Erythroblast (primary cell): Measurements from ENCODE around the gene MPV17L2.

Experiments
- DNase-seq, 2 experiments: peaks; one replicate each; lab custom pipeline; 2025; lab: John Stamatoyannopoulos, UW
- GATA1 ChIP-seq: IDR thresholded peaks from 2 replicates; pipeline ENCODE4 v1.6.1; 2011; ENCODE audit warnings: low read depth, mild to moderate bottlenecking, control low read depth, low read length, moderate library complexity
- POLR2A ChIP-seq: IDR thresholded peaks from 2 replicates; pipeline ENCODE4 v1.6.1; 2011; ENCODE audit warnings: mild to moderate bottlenecking, low read length

MPV17L2 gene

DNA sequence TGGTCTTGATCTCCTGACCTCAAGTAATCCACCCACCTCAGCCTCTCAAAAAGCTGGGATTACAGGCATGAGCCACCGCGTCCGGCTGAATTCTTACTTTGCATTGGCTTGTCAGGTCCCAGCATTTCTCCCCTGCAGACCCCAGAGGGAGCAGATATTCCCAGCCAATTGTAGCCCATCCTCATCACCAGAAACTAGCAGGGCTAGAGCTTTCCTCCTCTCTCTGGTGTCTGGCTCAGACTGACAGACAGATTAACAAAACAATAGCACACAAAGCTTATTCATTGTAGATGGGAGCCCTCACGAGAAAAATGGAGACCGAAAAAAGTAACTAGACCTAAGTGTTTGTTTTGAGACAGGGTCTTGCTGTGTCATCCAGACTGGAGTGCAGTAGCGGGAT is 7.5 kb upstream of the MPV17L2 start:
- no peak for DNase-seq
- no peak for TF ChIP-seq POLR2A
- no peak for TF ChIP-seq GATA1

DNA sequence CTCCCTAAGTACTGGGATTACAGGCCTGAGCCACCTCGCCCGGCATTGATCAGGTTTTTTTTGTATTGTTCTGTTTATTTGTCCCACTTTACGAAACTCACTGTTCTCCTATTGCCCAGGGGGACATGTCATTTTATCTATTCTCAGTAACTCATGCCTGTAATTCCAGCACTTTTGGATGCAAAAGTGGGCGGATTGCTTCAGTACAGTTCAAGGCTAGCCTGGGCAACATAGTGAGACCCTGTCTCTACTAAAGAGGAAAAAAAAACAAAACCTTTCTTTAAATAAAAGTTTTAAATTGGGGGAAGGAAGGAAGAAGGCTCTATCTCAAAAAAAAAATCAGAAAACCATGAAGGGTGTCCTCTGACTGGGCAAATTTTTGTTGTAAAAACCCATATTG is 2.7 kb upstream of the MPV17L2 start:
- TF ChIP-seq POLR2A (no peak), GATA1 (no peak)
- no peak for DNase-seq

DNA sequence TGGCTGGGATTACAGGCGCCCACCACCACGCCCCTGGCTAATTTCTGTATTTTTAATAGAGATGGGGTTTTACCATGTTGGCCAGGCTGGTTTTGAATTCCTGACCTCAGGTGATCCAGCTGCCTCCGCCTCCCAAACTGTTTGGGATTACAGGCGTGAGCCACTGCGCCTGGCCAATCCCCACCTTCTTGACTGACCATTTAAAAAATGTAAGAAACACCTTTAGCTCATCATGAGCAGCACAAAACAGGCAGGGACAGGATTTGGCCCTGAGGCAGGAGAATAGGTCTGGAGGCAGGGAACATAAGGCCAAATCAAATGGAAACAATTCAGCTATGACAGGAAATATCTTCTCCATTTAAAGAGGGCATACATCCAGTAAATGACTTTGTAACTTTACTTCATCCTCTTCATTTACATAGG is 1.4 kb upstream of the MPV17L2 start:
- no peak for TF ChIP-seq POLR2A
- TF ChIP-seq GATA1 = no peak
- no peak for DNase-seq

DNA sequence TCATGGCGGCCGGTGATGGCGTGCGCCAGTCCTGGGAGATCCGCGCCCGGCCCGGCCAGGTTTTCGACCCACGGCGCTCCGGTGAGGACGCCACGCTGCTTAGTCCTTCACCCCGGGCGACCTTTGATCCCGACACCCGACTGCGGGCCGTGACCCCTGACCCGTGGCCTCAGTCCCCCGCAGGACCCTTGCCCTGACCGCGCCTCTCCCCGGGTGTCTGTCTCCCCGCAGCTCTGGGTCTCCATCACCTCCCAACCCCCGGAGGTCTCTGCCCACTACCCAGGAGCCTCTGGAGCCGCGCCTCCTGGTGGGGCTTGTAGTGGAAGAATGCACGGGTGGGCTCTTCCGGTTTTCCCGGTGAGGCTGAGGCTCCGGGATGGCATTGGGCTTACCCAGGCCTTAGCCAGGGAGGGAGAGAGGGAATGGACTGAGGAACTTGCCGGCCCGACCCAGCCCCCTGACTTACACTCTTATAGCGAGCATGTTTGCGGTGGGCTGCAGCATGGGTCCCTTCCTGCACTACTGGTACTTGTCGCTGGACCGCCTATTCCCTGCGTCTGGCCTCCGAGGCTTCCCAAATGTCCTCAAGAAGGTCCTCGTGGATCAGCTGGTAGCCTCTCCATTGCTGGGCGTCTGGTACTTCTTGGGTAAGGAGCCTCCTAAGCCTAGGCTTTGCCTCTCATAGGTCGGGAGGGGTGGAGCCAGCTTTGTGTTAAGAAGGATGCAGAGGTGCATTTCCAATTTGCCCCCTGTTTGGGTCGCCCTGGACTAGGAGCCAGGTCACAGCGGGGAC is 566 bp downstream of the MPV17L2 start:
- DNase-seq = peak in 1 of 2 experiments; percentile 53

DNA sequence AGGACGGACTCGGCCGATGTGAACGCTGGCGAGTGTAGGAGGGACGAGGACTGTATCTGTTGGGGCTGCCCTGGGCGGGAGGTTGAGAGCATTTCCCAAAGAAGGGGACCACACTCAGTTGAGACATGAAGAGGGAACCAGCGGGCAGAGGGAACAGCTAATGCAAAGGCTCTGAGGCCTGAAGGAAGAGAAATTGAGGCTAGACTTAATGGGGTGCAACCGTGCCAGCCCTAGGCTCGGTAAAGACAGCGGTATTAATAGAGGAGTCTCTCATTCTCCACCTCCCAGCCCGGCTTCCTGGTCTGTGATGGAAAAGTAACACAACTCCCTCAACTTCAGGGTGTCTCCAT is 1.1 kb downstream of the MPV17L2 start:
- TF ChIP-seq POLR2A (no peak), GATA1 (no peak)
- DNase-seq = no peak

More for the DNA sequence above, 566 bp downstream of the MPV17L2 start:
- TF ChIP-seq POLR2A (peak; percentile 50), GATA1 (no peak)

DNA sequence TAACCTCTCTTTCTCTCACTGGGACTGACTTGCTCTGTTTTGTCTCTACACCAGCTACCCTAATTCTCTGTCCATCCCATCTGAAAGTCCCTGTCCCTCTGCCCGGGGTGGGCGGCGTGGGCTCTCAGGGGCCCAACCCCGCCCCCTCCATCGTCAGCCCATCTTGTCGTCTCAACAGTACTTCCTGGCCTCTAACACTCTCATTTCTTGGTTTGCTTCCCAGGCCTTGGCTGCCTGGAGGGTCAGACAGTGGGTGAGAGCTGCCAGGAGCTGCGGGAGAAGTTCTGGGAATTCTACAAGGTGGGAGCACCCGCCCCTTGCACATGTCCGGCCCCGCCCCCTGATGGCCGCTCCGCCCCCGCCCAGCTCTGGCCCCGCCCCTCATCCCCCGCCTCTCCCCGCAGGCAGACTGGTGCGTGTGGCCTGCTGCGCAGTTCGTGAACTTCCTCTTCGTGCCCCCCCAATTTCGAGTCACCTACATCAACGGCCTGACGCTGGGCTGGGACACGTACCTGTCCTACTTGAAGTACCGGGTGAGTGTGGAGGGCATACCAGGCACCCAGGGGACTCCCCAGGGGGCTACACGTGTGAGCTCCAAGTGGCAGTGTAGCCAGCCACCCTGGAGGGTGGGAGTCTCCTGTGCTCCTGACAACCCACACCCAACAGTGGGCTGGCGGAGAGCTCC is 1.7 kb downstream of the MPV17L2 start:
- peak in 1 of 2 experiments; percentile 62 for DNase-seq
- TF ChIP-seq GATA1 (no peak), POLR2A (no peak)

DNA sequence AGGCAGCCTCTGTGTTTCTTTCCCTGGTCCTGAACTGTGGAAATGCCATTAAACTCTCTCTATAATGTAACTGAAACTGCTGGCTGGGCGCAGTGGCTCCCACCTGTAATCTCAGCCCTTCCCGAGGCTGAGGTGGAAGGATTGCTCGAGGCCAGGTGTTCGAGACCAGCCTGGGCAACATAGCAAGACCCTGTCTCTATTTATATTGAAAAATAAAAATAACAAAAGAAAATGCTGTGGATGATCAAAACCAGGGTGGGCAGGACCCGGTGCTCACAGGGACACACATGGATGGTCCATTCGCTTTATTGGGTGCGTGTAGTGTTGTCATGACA is 3.5 kb downstream of the MPV17L2 start:
- TF ChIP-seq GATA1 = no peak
- TF ChIP-seq POLR2A = no peak
- no peak for DNase-seq

DNA sequence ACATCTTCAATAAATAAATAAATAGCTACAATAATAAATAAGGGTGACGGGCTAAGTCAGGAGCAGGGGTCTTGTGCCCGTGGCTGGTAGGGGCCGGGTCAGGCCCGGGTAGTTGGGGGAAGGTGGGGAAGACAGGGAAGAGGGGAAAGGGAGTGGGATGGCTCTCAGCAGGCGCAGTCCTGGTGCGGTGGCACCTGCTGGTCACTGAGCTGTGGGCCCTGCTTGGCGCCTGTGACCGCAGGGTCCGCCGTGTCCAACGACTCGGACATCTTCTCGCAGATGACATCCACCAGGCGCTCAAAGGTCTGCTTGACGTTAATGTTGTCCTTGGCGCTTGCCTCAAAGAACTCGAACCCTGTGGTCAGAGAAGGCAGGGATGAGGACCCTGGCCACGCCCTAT is 4.3 kb downstream of the MPV17L2 start:
- DNase-seq = no peak
- TF ChIP-seq POLR2A (no peak), GATA1 (no peak)

DNA sequence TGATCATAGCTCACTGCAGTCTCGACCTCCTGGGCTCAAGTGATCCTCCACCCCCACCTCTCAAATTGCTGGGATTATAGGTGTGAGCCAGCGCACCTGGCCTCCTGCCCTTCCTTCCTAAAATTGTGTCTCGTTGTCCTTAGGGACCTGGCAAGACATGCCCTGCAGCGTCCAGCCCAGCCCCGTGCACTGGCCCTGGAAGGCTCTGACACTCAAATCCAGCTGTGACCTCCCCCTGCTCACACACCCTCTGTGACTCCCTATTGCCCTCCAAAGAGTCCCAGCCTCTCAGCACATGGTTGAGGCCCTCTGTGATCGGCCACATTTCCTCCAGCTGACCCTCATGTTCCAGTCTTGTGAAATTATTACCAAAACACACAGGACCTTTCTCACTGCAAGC is 4.9 kb downstream of the MPV17L2 start:
- no peak for TF ChIP-seq POLR2A
- no peak for TF ChIP-seq GATA1

DNA sequence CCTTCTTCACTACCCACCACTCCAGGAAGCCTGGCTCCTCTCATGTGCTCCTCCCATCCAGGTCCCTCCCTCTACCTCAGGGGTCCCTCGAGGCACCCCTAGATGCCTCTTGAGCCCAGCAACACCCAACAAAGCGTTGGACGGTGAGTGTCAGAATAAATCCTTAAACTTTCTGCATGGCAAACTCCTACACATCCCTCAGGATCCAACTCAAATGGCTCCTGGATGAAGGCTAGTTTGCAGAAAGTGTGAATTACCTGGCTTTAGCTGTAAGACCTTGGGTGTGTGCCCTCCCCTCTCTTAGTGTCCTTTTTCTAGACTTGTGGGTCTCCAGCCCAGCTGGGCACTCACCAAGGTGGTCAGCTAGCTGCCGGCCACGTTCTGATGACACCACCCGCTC is 5.4 kb downstream of the MPV17L2 start:
- TF ChIP-seq POLR2A (no peak), GATA1 (no peak)
- DNase-seq = no peak

More for the DNA sequence above, 4.9 kb downstream of the MPV17L2 start:
- DNase-seq = no peak

DNA sequence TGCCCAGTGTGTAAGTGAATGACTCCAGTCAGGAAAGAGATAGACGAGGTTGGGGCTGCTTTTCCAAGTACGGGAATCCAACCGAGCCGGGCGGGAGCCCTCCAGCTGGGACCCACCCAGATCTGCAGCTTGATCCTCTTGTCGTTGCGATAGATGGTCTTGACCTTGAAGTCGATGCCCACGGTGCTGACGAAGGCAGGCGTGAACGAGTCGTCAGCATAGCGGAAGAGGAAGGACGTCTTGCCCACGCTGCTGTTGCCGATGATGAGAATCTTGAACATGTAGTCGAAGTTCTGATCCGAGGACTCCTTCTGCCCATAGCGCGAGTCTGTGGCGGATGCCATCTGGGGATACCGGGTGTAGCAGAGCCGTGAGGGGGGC is 9.4 kb downstream of the MPV17L2 start:
- TF ChIP-seq POLR2A (no peak), GATA1 (no peak)
- DNase-seq = no peak

DNA sequence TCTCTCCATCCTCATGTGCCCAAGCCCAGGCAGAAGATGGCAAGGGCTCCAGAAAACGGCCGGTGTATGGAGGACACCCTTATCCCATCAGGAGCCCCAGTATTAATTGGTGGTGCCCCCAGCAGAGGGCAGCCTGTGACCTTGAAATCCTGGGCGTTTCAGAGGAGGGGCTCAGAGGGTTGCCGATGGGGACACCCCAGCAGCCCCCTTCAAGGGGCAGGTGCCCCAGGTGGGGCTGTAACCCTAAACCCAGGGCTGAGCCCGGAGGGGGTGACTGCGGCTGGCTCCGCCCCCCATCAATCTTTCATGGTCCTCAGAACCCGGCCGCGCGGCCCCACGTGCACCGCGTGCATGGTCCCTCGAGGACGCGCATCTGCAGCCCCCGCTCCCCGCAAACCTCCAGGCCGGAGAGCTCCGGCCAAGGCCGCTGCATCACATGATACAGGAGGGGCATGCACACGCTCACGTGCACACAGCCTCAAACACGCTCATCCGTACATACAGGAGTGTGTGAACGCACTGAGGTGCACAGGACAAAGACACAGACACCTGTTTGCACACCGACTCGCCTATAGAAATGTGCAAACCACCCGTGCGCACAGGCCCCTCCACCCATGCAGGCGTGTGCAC is 9.9 kb downstream of the MPV17L2 start:
- TF ChIP-seq GATA1 (no peak), POLR2A (no peak)
- peak in 1 of 2 experiments; percentile 48 for DNase-seq

DNA sequence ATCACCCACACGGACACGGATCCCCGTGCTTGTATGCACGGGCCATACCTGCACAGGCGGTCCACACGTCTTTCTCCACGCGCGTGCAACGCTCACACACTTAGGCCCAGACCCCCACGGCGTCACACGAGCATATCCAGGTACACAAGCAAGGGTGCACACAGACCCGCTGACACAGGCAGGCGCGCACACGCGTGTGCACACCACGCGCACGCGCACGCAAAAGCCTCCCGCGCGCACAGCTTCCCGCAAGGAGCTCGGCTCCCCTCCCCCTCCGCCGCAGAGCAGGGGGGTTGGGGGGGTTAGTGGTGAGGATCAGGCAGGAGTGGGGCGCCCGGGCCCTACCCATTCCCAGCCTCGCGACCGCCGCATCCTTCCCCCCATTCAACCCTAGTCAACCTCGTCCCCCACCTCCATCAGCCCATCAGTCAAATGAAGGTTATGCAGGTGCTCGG is 10.4 kb downstream of the MPV17L2 start:
- TF ChIP-seq POLR2A = no peak
- TF ChIP-seq GATA1 = no peak

DNA sequence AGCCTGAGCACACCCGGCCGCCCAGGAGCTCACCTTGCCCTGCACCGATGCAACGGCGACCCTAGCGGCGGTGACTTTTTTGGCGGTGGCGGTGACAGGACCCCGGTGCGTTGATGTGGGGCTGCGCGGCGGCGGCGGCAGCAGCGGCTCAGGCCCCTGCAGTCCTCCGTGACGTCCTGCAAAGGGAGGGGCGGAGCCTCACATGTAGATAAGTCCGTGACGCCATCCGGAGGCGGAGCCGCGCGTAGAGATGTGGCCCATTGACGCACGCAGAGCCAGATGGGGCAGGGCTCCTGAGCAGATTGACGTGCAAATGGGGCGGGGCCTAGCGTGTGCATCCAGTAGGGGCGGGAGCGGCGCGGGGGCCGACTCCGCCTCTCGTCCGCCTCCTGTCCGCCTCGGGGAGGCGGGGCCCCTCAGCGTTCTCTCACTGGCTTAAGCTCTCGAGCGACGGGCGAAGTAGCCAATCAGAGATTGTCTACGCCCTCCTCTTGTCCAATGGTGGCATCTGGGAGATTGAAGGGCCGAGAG is 10.9 kb downstream of the MPV17L2 start, which contains the start of gene RAB3A:
RAB3A (minus strand) TSS at position 180 of the 531 bp plus-strand sequence. CDS start 1,302 bp downstream, outside the sequence.
- peak; percentile 100 for DNase-seq
- TF ChIP-seq POLR2A = no peak
- TF ChIP-seq GATA1 = no peak

More for the DNA sequence above, 10.4 kb downstream of the MPV17L2 start:
- DNase-seq = peak in 1 of 2 experiments; percentile 69
